Calu3 (cell line): ENCODE data around the gene CEACAM21. TPM values are rescaled to one million over a fixed set of nuclear protein-coding genes. Genes with fewer than 3 reads are reported as not detected.

ENCODE experiments used
- BruUV-seq: library from RNA; stranded (reverse); fragments of 400-500 nt; replicated peaks from 2 replicates; lab custom pipeline; 2021; lab: Mats Ljungman, UMichigan
- CTCF ChIA-PET: fragments of 300-600 bp; sonication (Branson Sonifier 250); formaldehyde crosslinking; loops from one replicate; lab custom pipeline; 2022; ENCODE audit warnings: antibody characterized with exemption; lab: Charles Lee
- DNase-seq: peaks from one replicate; pipeline ENCODE4 v3.0.0; 2022
- H3K27ac Mint-ChIP-seq: one replicate; pipeline ENCODE4 v1.8.0; 2022; ENCODE audit warnings: mixed read lengths; ENCODE audit not compliant: unreplicated experiment
- H3K27me3 Mint-ChIP-seq: one replicate; pipeline ENCODE4 v1.8.0; 2022; ENCODE audit warnings: mixed read lengths; ENCODE audit not compliant: unreplicated experiment
- H3K36me3 Mint-ChIP-seq: one replicate; pipeline ENCODE4 v1.8.0; 2022; ENCODE audit warnings: mild to moderate bottlenecking, moderate library complexity, mixed read lengths; ENCODE audit not compliant: insufficient read depth, unreplicated experiment
- H3K4me1 Mint-ChIP-seq: one replicate; pipeline ENCODE4 v1.8.0; 2022; ENCODE audit warnings: mild to moderate bottlenecking, low read depth, mixed read lengths; ENCODE audit not compliant: unreplicated experiment
- H3K4me3 Mint-ChIP-seq: one replicate; pipeline ENCODE4 v1.8.0; 2022; ENCODE audit warnings: mild to moderate bottlenecking, low read depth, moderate library complexity, mixed read lengths; ENCODE audit not compliant: unreplicated experiment
- H3K9me3 Mint-ChIP-seq: one replicate; pipeline ENCODE4 v1.8.0; 2022; ENCODE audit warnings: low read depth, mixed read lengths; ENCODE audit not compliant: unreplicated experiment
- CTCF ChIP-seq: fragments of 200-600 bp; IDR thresholded peaks from one replicate; pipeline ENCODE4 v1.8.0; 2022; ENCODE audit warnings: antibody characterized with exemption; ENCODE audit not compliant: unreplicated experiment
- intact Hi-C: fragments of 100-400 bp; cut with micrococcal nuclease; formaldehyde crosslinking; loops from one replicate; pipeline ENCODE4 v1.10.0; 2022; ENCODE audit not compliant: unreplicated experiment
- total RNA-seq: library from RNA; stranded (reverse); gene quantifications from 2 replicates; pipeline ENCODE4 v1.2.3, GENCODE V29; 2022

The CEACAM21 gene
- total RNA-seq, 1 experiment from 2014 or later, result not detected

GRCh38 chr19:41584931-41585330, 9.0 kb downstream of the CEACAM21 start:
- H3K27me3 Mint-ChIP-seq, result peaks cover 98% of the 10 kb centered on the region
- no peak for DNase-seq
- peaks cover 10% of the 10 kb centered on the region for H3K9me3 Mint-ChIP-seq
- intact Hi-C loops, result no loop called here
- H3K36me3 Mint-ChIP-seq, result peaks cover 5% of the 10 kb centered on the region
- TF ChIP-seq CTCF, result no peak
- H3K4me3 Mint-ChIP-seq, result no peak overlapping the region
- no peaks in the 10 kb centered on the region for H3K4me1 Mint-ChIP-seq
- H3K27ac Mint-ChIP-seq, result no peak overlapping the region
- BruUV-seq, result no TSS peak
- CTCF ChIA-PET, result interaction anchor here (1.9 kb wide), 1 partner anchor 15 kb away, joined by 4 read pairs; no protein-coding TSS in a partner anchor

- H3K4me3 Mint-ChIP-seq, result no peak overlapping the region
- H3K27me3 Mint-ChIP-seq, result peaks cover 98% of the 10 kb centered on the region
- TF ChIP-seq CTCF, result no peak
- intact Hi-C loops, result no loop called here
- no peaks in the 10 kb centered on the region for H3K4me1 Mint-ChIP-seq
- H3K36me3 Mint-ChIP-seq, result no peaks in the 10 kb centered on the region
- H3K27ac Mint-ChIP-seq, result no peak overlapping the region
- peaks cover 10% of the 10 kb centered on the region for H3K9me3 Mint-ChIP-seq
- BruUV-seq, result no TSS peak
- CTCF ChIA-PET, result interaction anchor here (0.5 to 1.9 kb wide), 2 partner anchors 16 to 21 kb away, joined by 3 to 4 read pairs; no protein-coding TSS in a partner anchor
- no peak for DNase-seq
Observed at GRCh38 chr19:41586064-41586463, 10.1 kb downstream of the CEACAM21 start.

GRCh38 chr19:41587101-41587837, 11.3 kb downstream of the CEACAM21 start:
- H3K27me3 Mint-ChIP-seq, result peaks cover 95% of the 10 kb centered on the region
- H3K4me1 Mint-ChIP-seq, result no peaks in the 10 kb centered on the region
- no peak overlapping the region for H3K4me3 Mint-ChIP-seq
- no peak for TF ChIP-seq CTCF
- peaks cover 8% of the 10 kb centered on the region for H3K9me3 Mint-ChIP-seq
- intact Hi-C loops, result no loop called here
- CTCF ChIA-PET, result interaction anchor here (0.5 kb wide), 1 partner anchor 141 kb away, joined by 3 read pairs; no protein-coding TSS in a partner anchor
- DNase-seq, result no peak
- BruUV-seq, result no TSS peak
- no peaks in the 10 kb centered on the region for H3K36me3 Mint-ChIP-seq
- H3K27ac Mint-ChIP-seq, result no peak overlapping the region

- peaks cover 6% of the 10 kb centered on the region for H3K9me3 Mint-ChIP-seq
- no peaks in the 10 kb centered on the region for H3K4me1 Mint-ChIP-seq
Observed at GRCh38 chr19:41587838-41588210, 11.9 kb downstream of the CEACAM21 start.

More at GRCh38 chr19:41587838-41588210, 11.9 kb downstream of the CEACAM21 start:
- CTCF ChIA-PET, result interaction anchor here (0.5 to 1.0 kb wide), 3 partner anchors 12 to 140 kb away, joined by 3 read pairs; partner anchors contain the start of gene CEACAM21
- no peak for TF ChIP-seq CTCF
- Mint-ChIP-seq H3K36me3 (no peaks in the 10 kb centered on the region), H3K27me3 (peaks cover 95% of the 10 kb centered on the region), H3K27ac (no peak overlapping the region), H3K4me3 (no peak overlapping the region)
- no peak for DNase-seq
- no TSS peak for BruUV-seq
- intact Hi-C loops, result no loop called here
